Upper lobe of left lung (tissue), 4 donors: ENCODE results near the gene PGP.

Experiments
- CTCF ChIP-seq, 6 experiments: fragments of 450-650 bp in 4 of 6; fragments of 200-600 bp in 2 of 6; sonication (generic) in 2 of 6; IDR thresholded peaks; one replicate each; pipeline ENCODE4 v1.5.1; 2016 to 2019; ENCODE audit warnings: antibody characterized with exemption in 6 of 6
- POLR2A ChIP-seq, 4 donors: fragments of 450-650 bp; IDR thresholded peaks; one replicate each; pipeline ENCODE4 v1.5.1; 2016 to 2017; ENCODE audit warnings: antibody characterized with exemption in 4 of 4, mild to moderate bottlenecking in 2 of 4

- TF ChIP-seq CTCF (IDR thresholded peaks at IDR 0.05) (peak in 1 of 6 experiments; percentile 42), POLR2A (IDR thresholded peaks at IDR 0.05) (no peak)
Measured at GRCh38 chr16:2213817-2214718, 572 bp downstream of the PGP start.
